RWPE1 (cell line): ENCODE measurements around the gene SAP30L.

Source experiments
- CTCF ChIA-PET: fragments of 350-600 bp; sonication (Branson Sonifier 250); formaldehyde crosslinking; extraction: SDS; loops from one replicate; lab custom pipeline; 2021; lab: Yijun Ruan, JAX
- POLR2A ChIA-PET: fragments of 400-600 bp; formaldehyde crosslinking; extraction: SDS; loops from one replicate; lab custom pipeline; 2020; ENCODE audit warnings: antibody characterized with exemption; ENCODE audit not compliant: low non-redundant PET; lab: Yijun Ruan, JAX
- DNase-seq: peaks from one replicate; pipeline ENCODE4 v3.0.0; 2012; ENCODE audit warnings: low spot score
- H3K27ac ChIP-seq: fragments of 450-650 bp; 2 replicates; pipeline ENCODE4 v1.5.1; 2017
- CTCF ChIP-seq: fragments of 450-650 bp; conservative IDR thresholded peaks from 2 replicates; pipeline ENCODE4 v1.5.1; 2017; ENCODE audit warnings: low read depth, mild to moderate bottlenecking

The SAP30L gene

GRCh38 chr5:154467655-154468354, 22.0 kb downstream of the SAP30L start:
- H3K27ac ChIP-seq = no peak overlapping the region
- peak; percentile 97 for TF ChIP-seq CTCF
- ChIA-PET CTCF (interaction anchor here (0.6 to 1.7 kb wide), 15 partner anchors 10 to 367 kb away, joined by 3 to 9 read pairs (median 4); partner anchors contain the start of gene HAND1), POLR2A (no interaction called here)
- peak; percentile 94 for DNase-seq

DNA sequence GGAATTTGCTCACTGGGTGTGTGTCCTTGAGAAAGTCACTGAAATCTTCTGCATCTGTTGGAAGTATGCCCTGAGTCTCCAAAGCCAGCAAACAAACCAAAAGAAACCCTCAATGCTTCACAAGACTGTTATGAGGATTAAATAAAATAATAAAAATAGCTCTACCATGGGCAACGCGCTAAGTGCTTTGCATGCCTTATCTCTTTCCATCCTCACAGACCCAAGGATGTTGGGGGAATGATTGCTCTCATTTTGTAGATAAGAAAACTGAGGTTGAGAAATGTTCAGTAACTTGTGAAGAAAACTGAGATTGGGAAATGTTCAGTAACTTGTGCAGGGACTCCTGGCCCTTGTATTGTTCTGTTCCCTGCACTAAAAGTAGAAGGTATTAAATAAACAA, 24.3 kb downstream of the SAP30L start:
- CTCF ChIA-PET = interaction anchor here (0.6 to 2.6 kb wide), 2 partner anchors 28 to 50 kb away, joined by 4 to 13 read pairs; no protein-coding TSS in a partner anchor
- TF ChIP-seq CTCF = no peak

GRCh38 chr5:154470947-154471870, 25.4 kb downstream of the SAP30L start:
- CTCF ChIA-PET = interaction anchor here (2.6 kb wide), 1 partner anchor 49 kb away, joined by 13 read pairs; no protein-coding TSS in a partner anchor
- H3K27ac ChIP-seq = no peak overlapping the region
- POLR2A ChIA-PET = no interaction called here
- no peak for TF ChIP-seq CTCF
- DNase-seq = no peak

More for the DNA sequence above, 24.3 kb downstream of the SAP30L start:
- POLR2A ChIA-PET = interaction anchor here (0.7 kb wide), 1 partner anchor 114 kb away, joined by 7 read pairs; no protein-coding TSS in a partner anchor
- H3K27ac ChIP-seq = no peak overlapping the region
- DNase-seq = no peak

- no peak for DNase-seq
- no peak for TF ChIP-seq CTCF
- H3K27ac ChIP-seq = no peak overlapping the region
- POLR2A ChIA-PET = no interaction called here
- CTCF ChIA-PET = interaction anchor here (0.6 to 1.5 kb wide), 4 partner anchors 130 to 288 kb away, joined by 3 to 4 read pairs (median 4); no protein-coding TSS in a partner anchor
These were observed 27.2 kb downstream of the SAP30L start for GRCh38 chr5:154472871-154473580.

- no peak overlapping the region for H3K27ac ChIP-seq
- ChIA-PET POLR2A (no interaction called here), CTCF (interaction anchor here (0.7 to 1.5 kb wide), 3 partner anchors 137 to 289 kb away, joined by 3 to 4 read pairs (median 4); no protein-coding TSS in a partner anchor)
- no peak for TF ChIP-seq CTCF
- DNase-seq = no peak
These were observed 27.9 kb downstream of the SAP30L start for GRCh38 chr5:154473581-154474283.
